ENCODE results near the gene NTNG2.
"Not testable (repeated sequence)": the region's sequence is repeated elsewhere in the genome, so short reads cannot be mapped to it uniquely, and the experiment has no call there.

Gene NTNG2

GRCh38 chr9:132249123-132249522 lies 87.3 kb downstream of the NTNG2 start:
- Histone ChIP-seq H3K4me1 (ENCODE audit: control insufficient read depth, insufficient read depth, low read length) (peaks cover 3% of the 10 kb centered on the region), H3K27me3 (ENCODE audit: control insufficient read depth, insufficient read depth, low read length, poor library complexity, severe bottlenecking) (peaks cover 4% of the 10 kb centered on the region), H3K27ac (ENCODE audit: insufficient read depth, low read depth, low read length, poor library complexity, severe bottlenecking) (no peak overlapping the region), H3K9me3 (ENCODE audit: control insufficient read depth, low read length) (peaks cover 2% of the 10 kb centered on the region), H3K4me3 (ENCODE audit: insufficient read depth, low read depth, low read length) (no peak overlapping the region), H3K36me3 (ENCODE audit: control insufficient read depth, insufficient read depth, low read length) (no peaks in the 10 kb centered on the region)
- WGBS, 2 experiments = 93% methylated on average over 6 of the region's 6 CpGs

DNA sequence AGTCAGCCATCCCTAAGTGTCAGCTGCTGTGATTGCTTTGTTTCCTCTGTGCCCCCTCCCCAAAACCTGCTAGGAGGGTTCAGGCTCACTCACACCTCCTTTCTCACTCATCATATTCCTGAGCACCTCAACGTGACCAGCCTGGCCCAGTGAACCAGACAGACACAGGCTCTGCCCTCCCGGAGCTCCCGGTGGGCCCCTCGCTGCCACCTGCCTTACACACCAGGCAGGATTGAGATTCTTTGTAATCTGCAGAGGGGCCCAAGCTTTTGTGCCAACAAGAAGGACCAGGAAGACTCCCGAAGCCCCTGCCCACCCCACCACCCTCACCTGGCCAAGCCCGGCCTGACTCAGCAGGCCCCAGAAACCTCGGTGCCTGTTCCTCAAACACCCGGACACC lies 87.8 kb downstream of the NTNG2 start:
- Histone ChIP-seq H3K4me1 (ENCODE audit: control insufficient read depth, insufficient read depth, low read length) (peaks cover under 1% of the 10 kb centered on the region), H3K9me3 (ENCODE audit: control insufficient read depth, low read length) (peaks cover 2% of the 10 kb centered on the region), H3K4me3 (ENCODE audit: insufficient read depth, low read depth, low read length) (no peak overlapping the region), H3K36me3 (ENCODE audit: control insufficient read depth, insufficient read depth, low read length) (no peaks in the 10 kb centered on the region), H3K27ac (ENCODE audit: insufficient read depth, low read depth, low read length, poor library complexity, severe bottlenecking) (no peak overlapping the region), H3K27me3 (ENCODE audit: control insufficient read depth, insufficient read depth, low read length, poor library complexity, severe bottlenecking) (no peaks in the 10 kb centered on the region)
- WGBS, 2 experiments = 92 to 94% methylated on average over 6 to 7 of the region's 8 CpGs

DNA sequence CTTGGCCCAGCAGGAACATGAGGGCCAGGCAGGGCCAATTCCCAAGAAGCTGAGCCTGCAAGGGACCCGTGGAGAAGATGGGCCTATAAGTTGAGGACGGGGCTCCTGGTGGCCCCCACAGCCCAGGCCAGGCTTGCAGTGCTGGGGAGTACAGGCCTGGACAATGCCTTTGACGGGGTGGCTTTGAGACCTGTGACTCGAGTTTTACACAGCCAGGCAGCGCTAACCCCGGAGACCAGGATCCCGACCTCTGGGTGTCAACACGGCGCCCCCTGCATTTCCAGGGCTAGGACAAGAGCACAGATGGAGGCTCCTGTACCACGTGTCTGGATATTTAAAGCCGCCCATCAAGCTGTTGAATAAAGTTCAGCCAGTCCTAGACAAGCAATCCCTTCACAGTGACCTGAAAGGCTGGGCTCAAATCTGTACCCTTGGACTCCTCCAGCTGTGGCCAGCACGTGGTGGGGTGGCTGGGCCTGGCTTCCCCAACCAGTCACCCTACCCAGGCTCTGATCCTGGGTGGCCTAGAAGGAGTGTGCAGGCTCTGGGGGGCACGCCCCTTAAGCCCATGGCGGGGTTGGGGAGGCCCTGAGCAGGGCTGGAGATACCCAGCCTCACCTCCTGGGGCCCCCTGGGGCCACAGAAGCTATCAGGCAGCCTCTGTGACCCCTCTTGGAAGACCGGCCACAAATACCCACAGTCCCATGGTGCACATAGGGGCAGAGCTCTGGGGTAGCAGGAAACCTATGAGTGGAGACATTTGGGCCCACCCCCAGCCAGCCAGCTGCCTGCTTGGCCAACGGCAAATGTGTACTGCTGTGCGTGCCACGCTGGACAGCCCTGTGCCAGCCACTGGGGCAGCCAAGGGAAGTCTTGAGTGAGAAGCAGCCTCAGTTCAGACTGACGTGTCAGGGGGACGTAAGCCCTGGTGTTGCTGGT lies 88.7 kb downstream of the NTNG2 start:
- Histone ChIP-seq H3K27me3 (ENCODE audit: control insufficient read depth, insufficient read depth, low read length, poor library complexity, severe bottlenecking) (no peaks in the 10 kb centered on the region), H3K9me3 (ENCODE audit: control insufficient read depth, low read length) (peaks cover 2% of the 10 kb centered on the region), H3K4me1 (ENCODE audit: control insufficient read depth, insufficient read depth, low read length) (no peaks in the 10 kb centered on the region), H3K36me3 (ENCODE audit: control insufficient read depth, insufficient read depth, low read length) (no peaks in the 10 kb centered on the region), H3K4me3 (ENCODE audit: insufficient read depth, low read depth, low read length) (no peak overlapping the region), H3K27ac (ENCODE audit: insufficient read depth, low read depth, low read length, poor library complexity, severe bottlenecking) (no peak overlapping the region)
- WGBS, 2 experiments = 93 to 94% methylated on average over 20 of the region's 20 CpGs

- no peaks in the 10 kb centered on the region for H3K27me3 ChIP-seq (ENCODE audit: control insufficient read depth, insufficient read depth, low read length, poor library complexity, severe bottlenecking)
- H3K36me3 ChIP-seq (ENCODE audit: control insufficient read depth, insufficient read depth, low read length) = peaks cover 4% of the 10 kb centered on the region
- no peak overlapping the region for H3K4me3 ChIP-seq (ENCODE audit: insufficient read depth, low read depth, low read length)
- H3K4me1 ChIP-seq (ENCODE audit: control insufficient read depth, insufficient read depth, low read length) = no peaks in the 10 kb centered on the region
- no peak overlapping the region for H3K27ac ChIP-seq (ENCODE audit: insufficient read depth, low read depth, low read length, poor library complexity, severe bottlenecking)
- WGBS, 2 experiments = 91 to 94% methylated on average over 3 of the region's 3 CpGs
- no peaks in the 10 kb centered on the region for H3K9me3 ChIP-seq (ENCODE audit: control insufficient read depth, low read length)
These were observed 99.0 kb downstream of the NTNG2 start for GRCh38 chr9:132260846-132261245.

- Histone ChIP-seq H3K9me3 (ENCODE audit: control insufficient read depth, low read length) (no peaks in the 10 kb centered on the region), H3K4me3 (ENCODE audit: insufficient read depth, low read depth, low read length) (no peak overlapping the region), H3K36me3 (ENCODE audit: control insufficient read depth, insufficient read depth, low read length) (peaks cover 21% of the 10 kb centered on the region), H3K4me1 (ENCODE audit: control insufficient read depth, insufficient read depth, low read length) (no peaks in the 10 kb centered on the region), H3K27me3 (ENCODE audit: control insufficient read depth, insufficient read depth, low read length, poor library complexity, severe bottlenecking) (no peaks in the 10 kb centered on the region), H3K27ac (ENCODE audit: insufficient read depth, low read depth, low read length, poor library complexity, severe bottlenecking) (no peak overlapping the region)
- WGBS, 2 experiments = 92 to 100% methylated on average over 3 of the region's 3 CpGs
These were observed 104.2 kb downstream of the NTNG2 start for GRCh38 chr9:132266017-132266416.

DNA sequence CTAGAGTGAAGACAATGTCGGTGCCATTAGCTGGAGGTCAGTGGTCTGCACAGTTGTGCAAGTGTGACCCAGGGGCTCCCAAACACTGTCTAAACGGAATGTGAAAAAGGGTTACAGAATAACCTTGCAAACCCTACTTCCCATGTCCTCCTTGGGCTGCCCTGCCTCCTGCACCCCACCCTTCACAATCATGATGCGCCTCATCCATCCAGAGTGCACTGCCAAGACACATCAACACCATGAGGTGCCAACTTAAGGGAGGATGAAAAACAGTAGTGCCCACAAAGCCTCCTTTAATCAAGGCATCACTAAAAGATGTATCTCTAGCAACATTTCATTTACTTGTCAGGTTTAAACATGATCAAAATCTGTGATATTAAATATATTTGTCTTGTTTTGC lies 105.8 kb downstream of the NTNG2 start:
- WGBS, 2 experiments = 95 to 97% methylated on average over 3 of the region's 3 CpGs
- Histone ChIP-seq H3K9me3 (ENCODE audit: control insufficient read depth, low read length) (no peaks in the 10 kb centered on the region), H3K36me3 (ENCODE audit: control insufficient read depth, insufficient read depth, low read length) (peaks cover 21% of the 10 kb centered on the region), H3K27me3 (ENCODE audit: control insufficient read depth, insufficient read depth, low read length, poor library complexity, severe bottlenecking) (no peaks in the 10 kb centered on the region), H3K4me1 (ENCODE audit: control insufficient read depth, insufficient read depth, low read length) (no peaks in the 10 kb centered on the region), H3K4me3 (ENCODE audit: insufficient read depth, low read depth, low read length) (no peak overlapping the region), H3K27ac (ENCODE audit: insufficient read depth, low read depth, low read length, poor library complexity, severe bottlenecking) (no peak overlapping the region)

- H3K4me1 ChIP-seq (ENCODE audit: control insufficient read depth, insufficient read depth, low read length) = no peaks in the 10 kb centered on the region
- no peaks in the 10 kb centered on the region for H3K9me3 ChIP-seq (ENCODE audit: control insufficient read depth, low read length)
- 64 to 67% methylated on average over 10 of the region's 10 CpGs for WGBS, 2 experiments
- H3K27me3 ChIP-seq (ENCODE audit: control insufficient read depth, insufficient read depth, low read length, poor library complexity, severe bottlenecking) = no peaks in the 10 kb centered on the region
- no peak overlapping the region for H3K27ac ChIP-seq (ENCODE audit: insufficient read depth, low read depth, low read length, poor library complexity, severe bottlenecking)
- no peak overlapping the region for H3K4me3 ChIP-seq (ENCODE audit: insufficient read depth, low read depth, low read length)
- H3K36me3 ChIP-seq (ENCODE audit: control insufficient read depth, insufficient read depth, low read length) = peaks cover 21% of the 10 kb centered on the region
These were observed 107.0 kb downstream of the NTNG2 start for GRCh38 chr9:132268725-132269352.

DNA sequence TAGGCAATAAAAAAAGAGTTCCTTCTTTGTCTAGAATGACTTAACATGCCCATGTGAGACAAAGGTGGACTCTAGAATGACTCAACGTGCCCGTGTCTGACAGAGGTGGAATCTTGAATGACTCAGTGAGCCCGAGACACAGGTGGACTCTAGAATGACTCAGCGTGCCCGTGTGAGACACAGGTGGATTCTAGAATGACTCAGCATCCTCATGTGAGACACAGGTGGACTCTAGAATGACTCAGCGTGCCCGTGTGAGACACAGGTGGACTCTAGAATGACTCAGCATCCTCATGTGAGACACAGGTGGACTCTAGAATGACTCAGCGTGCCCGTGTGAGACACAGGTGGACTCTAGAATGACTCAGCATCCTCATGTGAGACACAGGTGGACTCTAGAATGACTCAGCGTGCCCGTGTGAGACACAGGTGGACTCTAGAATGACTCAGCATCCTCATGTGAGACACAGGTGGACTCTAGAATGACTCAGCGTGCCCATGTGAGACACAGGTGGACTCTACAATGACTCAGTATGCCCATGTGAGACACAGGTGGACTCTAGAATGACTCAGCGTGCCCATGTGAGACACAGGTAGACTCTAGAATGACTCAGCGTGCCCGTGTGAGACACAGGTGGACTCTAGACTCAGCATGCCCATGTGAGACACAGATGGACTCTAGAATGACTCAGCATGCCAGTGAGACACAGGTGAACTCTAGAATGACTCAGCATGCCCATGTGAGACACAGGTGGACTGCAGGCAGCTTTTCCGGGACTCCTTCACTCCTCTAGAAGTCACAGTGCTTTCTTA lies 108.1 kb downstream of the NTNG2 start:
- not testable (repeated sequence) for H3K27ac ChIP-seq (ENCODE audit: insufficient read depth, low read depth, low read length, poor library complexity, severe bottlenecking)

GRCh38 chr9:132274861-132275260 lies 113.0 kb downstream of the NTNG2 start:
- Histone ChIP-seq H3K4me3 (ENCODE audit: insufficient read depth, low read depth, low read length) (no peak overlapping the region), H3K9me3 (ENCODE audit: control insufficient read depth, low read length) (no peaks in the 10 kb centered on the region), H3K4me1 (ENCODE audit: control insufficient read depth, insufficient read depth, low read length) (no peaks in the 10 kb centered on the region), H3K27me3 (ENCODE audit: control insufficient read depth, insufficient read depth, low read length, poor library complexity, severe bottlenecking) (no peaks in the 10 kb centered on the region), H3K36me3 (ENCODE audit: control insufficient read depth, insufficient read depth, low read length) (peaks cover 44% of the 10 kb centered on the region), H3K27ac (ENCODE audit: insufficient read depth, low read depth, low read length, poor library complexity, severe bottlenecking) (no peak overlapping the region)
- 94 to 98% methylated on average over 2 of the region's 2 CpGs for WGBS, 2 experiments

More for the DNA sequence above, 108.1 kb downstream of the NTNG2 start:
- not testable (repeated sequence) for H3K9me3 ChIP-seq (ENCODE audit: control insufficient read depth, low read length); H3K27me3 ChIP-seq (ENCODE audit: control insufficient read depth, insufficient read depth, low read length, poor library complexity, severe bottlenecking); H3K4me1 ChIP-seq (ENCODE audit: control insufficient read depth, insufficient read depth, low read length); H3K4me3 ChIP-seq (ENCODE audit: insufficient read depth, low read depth, low read length)
- peaks cover 27% of the 10 kb centered on the region for H3K36me3 ChIP-seq (ENCODE audit: control insufficient read depth, insufficient read depth, low read length)
- 93 to 94% methylated on average over 10 to 12 of the region's 16 CpGs for WGBS, 2 experiments

DNA sequence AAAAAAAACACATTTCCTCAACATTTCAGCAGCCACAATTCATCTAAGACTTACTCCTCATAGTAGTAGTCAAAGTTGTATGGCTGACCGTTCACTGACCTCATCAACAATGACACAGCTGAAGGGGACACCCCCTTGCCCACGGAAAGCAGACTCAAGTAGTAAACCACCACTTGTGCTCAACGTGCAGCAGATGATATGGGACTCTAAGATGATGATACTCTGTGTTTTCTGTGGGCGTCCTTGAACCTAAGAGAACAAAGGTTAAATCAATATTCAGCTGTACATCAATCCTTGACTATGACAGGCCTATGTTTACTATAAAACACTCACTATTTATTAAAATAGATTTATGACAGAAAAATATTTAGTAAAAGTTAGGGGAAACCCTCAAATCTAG lies 121.3 kb downstream of the NTNG2 start:
- Histone ChIP-seq H3K9me3 (ENCODE audit: control insufficient read depth, low read length) (no peaks in the 10 kb centered on the region), H3K36me3 (ENCODE audit: control insufficient read depth, insufficient read depth, low read length) (peaks cover 45% of the 10 kb centered on the region), H3K27ac (ENCODE audit: insufficient read depth, low read depth, low read length, poor library complexity, severe bottlenecking) (no peak overlapping the region), H3K4me1 (ENCODE audit: control insufficient read depth, insufficient read depth, low read length) (no peaks in the 10 kb centered on the region), H3K27me3 (ENCODE audit: control insufficient read depth, insufficient read depth, low read length, poor library complexity, severe bottlenecking) (no peaks in the 10 kb centered on the region), H3K4me3 (ENCODE audit: insufficient read depth, low read depth, low read length) (no peak overlapping the region)
- 96 to 97% methylated on average over 4 of the region's 4 CpGs for WGBS, 2 experiments
